ENCODE results near the gene FAM149B1. TPM values are rescaled to one million over a fixed set of nuclear protein-coding genes. Genes with fewer than 3 reads are reported as not detected.

FAM149B1 gene
- total RNA-seq, 1 experiment from 2014 or later = 31.5 TPM

- H3K4me2 ChIP-seq (ENCODE audit: low read depth, low read length, poor library complexity, severe bottlenecking) = no peak overlapping the region
- H3K9me3 ChIP-seq (ENCODE audit: low read length) = no peaks in the 10 kb centered on the region
- H3K4me3 ChIP-seq (ENCODE audit: low read length) = no peak overlapping the region
- no peak overlapping the region for H3K27ac ChIP-seq (ENCODE audit: low read length)
- H2AFZ ChIP-seq (ENCODE audit: low read length) = no peak overlapping the region
- H3K27me3 ChIP-seq (ENCODE audit: low read length) = no peaks in the 10 kb centered on the region
- no peaks in the 10 kb centered on the region for H3K4me1 ChIP-seq (ENCODE audit: low read length)
- H3K9me2 ChIP-seq (replicated peaks; ENCODE audit: insufficient read depth, low read length) = no peaks in the 10 kb centered on the region
- H4K20me1 ChIP-seq (ENCODE audit: insufficient read depth, low read depth, low read length) = no peaks in the 10 kb centered on the region
- peaks cover 5% of the 10 kb centered on the region; the same call in 1 of the 2 replicates for H3K36me3 ChIP-seq (ENCODE audit: insufficient read depth, low read length)
- DNase-seq = no peak
- no peak overlapping the region for H3K9ac ChIP-seq (ENCODE audit: low read length)
- peaks cover 8% of the 10 kb centered on the region; the same call in 1 of the 2 replicates for H3K79me2 ChIP-seq (ENCODE audit: low read length)
These were observed 42.6 kb downstream of the FAM149B1 start for GRCh38 chr10:73210395-73211105.

GRCh38 chr10:73211106-73211811, 43.3 kb downstream of the FAM149B1 start:
- H3K9ac ChIP-seq (ENCODE audit: low read length) = no peak overlapping the region
- peaks cover 12% of the 10 kb centered on the region; the same call in 1 of the 2 replicates for H3K36me3 ChIP-seq (ENCODE audit: insufficient read depth, low read length)
- H3K4me2 ChIP-seq (ENCODE audit: low read depth, low read length, poor library complexity, severe bottlenecking) = no peak overlapping the region
- H3K4me3 ChIP-seq (ENCODE audit: low read length) = no peak overlapping the region
- no peaks in the 10 kb centered on the region for H3K4me1 ChIP-seq (ENCODE audit: low read length)
- H3K9me2 ChIP-seq (replicated peaks; ENCODE audit: insufficient read depth, low read length) = no peaks in the 10 kb centered on the region
- no peak for DNase-seq
- H3K27ac ChIP-seq (ENCODE audit: low read length) = no peak overlapping the region
- no peaks in the 10 kb centered on the region for H3K9me3 ChIP-seq (ENCODE audit: low read length)
- H3K27me3 ChIP-seq (ENCODE audit: low read length) = no peaks in the 10 kb centered on the region
- H3K79me2 ChIP-seq (ENCODE audit: low read length) = peaks cover 12% of the 10 kb centered on the region; the same call in 1 of the 2 replicates
- H4K20me1 ChIP-seq (ENCODE audit: insufficient read depth, low read depth, low read length) = no peaks in the 10 kb centered on the region
- no peak overlapping the region for H2AFZ ChIP-seq (ENCODE audit: low read length)

GRCh38 chr10:73215749-73216148, 47.8 kb downstream of the FAM149B1 start:
- Histone ChIP-seq H2AFZ (ENCODE audit: low read length) (no peak overlapping the region), H3K79me2 (ENCODE audit: low read length) (peaks cover 12% of the 10 kb centered on the region; the same call in 1 of the 2 replicates), H3K27ac (ENCODE audit: low read length) (no peak overlapping the region), H3K9me2 (replicated peaks; ENCODE audit: insufficient read depth, low read length) (no peaks in the 10 kb centered on the region), H3K4me2 (ENCODE audit: low read depth, low read length, poor library complexity, severe bottlenecking) (no peak overlapping the region), H4K20me1 (ENCODE audit: insufficient read depth, low read depth, low read length) (no peaks in the 10 kb centered on the region), H3K27me3 (ENCODE audit: low read length) (no peaks in the 10 kb centered on the region), H3K9ac (ENCODE audit: low read length) (no peak overlapping the region), H3K4me1 (ENCODE audit: low read length) (peaks cover 12% of the 10 kb centered on the region), H3K9me3 (ENCODE audit: low read length) (no peaks in the 10 kb centered on the region), H3K36me3 (ENCODE audit: insufficient read depth, low read length) (peaks cover 21% of the 10 kb centered on the region), H3K4me3 (ENCODE audit: low read length) (no peak overlapping the region)
- no peak for DNase-seq

GRCh38 chr10:73217628-73218027, 49.7 kb downstream of the FAM149B1 start:
- Histone ChIP-seq H3K4me3 (ENCODE audit: low read length) (no peak overlapping the region), H3K4me2 (ENCODE audit: low read depth, low read length, poor library complexity, severe bottlenecking) (no peak overlapping the region), H3K9me2 (replicated peaks; ENCODE audit: insufficient read depth, low read length) (no peaks in the 10 kb centered on the region), H3K27me3 (ENCODE audit: low read length) (no peaks in the 10 kb centered on the region), H3K36me3 (ENCODE audit: insufficient read depth, low read length) (peaks cover 21% of the 10 kb centered on the region), H3K4me1 (ENCODE audit: low read length) (peaks cover 12% of the 10 kb centered on the region), H3K79me2 (ENCODE audit: low read length) (peaks cover 12% of the 10 kb centered on the region; the same call in 1 of the 2 replicates), H3K9me3 (ENCODE audit: low read length) (no peaks in the 10 kb centered on the region), H4K20me1 (ENCODE audit: insufficient read depth, low read depth, low read length) (no peaks in the 10 kb centered on the region), H3K9ac (ENCODE audit: low read length) (no peak overlapping the region), H2AFZ (ENCODE audit: low read length) (no peak overlapping the region), H3K27ac (ENCODE audit: low read length) (no peak overlapping the region)
- no peak for DNase-seq

- Histone ChIP-seq H3K4me1 (ENCODE audit: low read length) (peaks cover 12% of the 10 kb centered on the region), H4K20me1 (ENCODE audit: insufficient read depth, low read depth, low read length) (no peaks in the 10 kb centered on the region), H2AFZ (ENCODE audit: low read length) (no peak overlapping the region), H3K9ac (ENCODE audit: low read length) (no peak overlapping the region), H3K4me2 (ENCODE audit: low read depth, low read length, poor library complexity, severe bottlenecking) (no peak overlapping the region), H3K27ac (ENCODE audit: low read length) (no peak overlapping the region), H3K4me3 (ENCODE audit: low read length) (no peak overlapping the region), H3K36me3 (ENCODE audit: insufficient read depth, low read length) (peaks cover 21% of the 10 kb centered on the region), H3K9me3 (ENCODE audit: low read length) (no peaks in the 10 kb centered on the region), H3K79me2 (ENCODE audit: low read length) (peaks cover 12% of the 10 kb centered on the region; the same call in 1 of the 2 replicates), H3K27me3 (ENCODE audit: low read length) (no peaks in the 10 kb centered on the region), H3K9me2 (replicated peaks; ENCODE audit: insufficient read depth, low read length) (no peaks in the 10 kb centered on the region)
- peak; percentile 82 for DNase-seq
These were observed 50.7 kb downstream of the FAM149B1 start for GRCh38 chr10:73218431-73219191.

GRCh38 chr10:73219384-73219783, 51.5 kb downstream of the FAM149B1 start:
- Histone ChIP-seq H2AFZ (ENCODE audit: low read length) (no peak overlapping the region), H3K9me3 (ENCODE audit: low read length) (no peaks in the 10 kb centered on the region)

GRCh38 chr10:73220989-73221388, 53.1 kb downstream of the FAM149B1 start:
- H3K4me3 ChIP-seq (ENCODE audit: low read length) = no peak overlapping the region
- H3K9me2 ChIP-seq (replicated peaks; ENCODE audit: insufficient read depth, low read length) = no peaks in the 10 kb centered on the region
- H2AFZ ChIP-seq (ENCODE audit: low read length) = no peak overlapping the region
- DNase-seq = no peak
- H3K27me3 ChIP-seq (ENCODE audit: low read length) = no peaks in the 10 kb centered on the region
- H3K4me1 ChIP-seq (ENCODE audit: low read length) = peaks cover 12% of the 10 kb centered on the region
- no peak overlapping the region for H3K9ac ChIP-seq (ENCODE audit: low read length)
- H3K36me3 ChIP-seq (ENCODE audit: insufficient read depth, low read length) = peaks cover 17% of the 10 kb centered on the region
- H3K9me3 ChIP-seq (ENCODE audit: low read length) = no peaks in the 10 kb centered on the region
- no peak overlapping the region for H3K4me2 ChIP-seq (ENCODE audit: low read depth, low read length, poor library complexity, severe bottlenecking)
- H4K20me1 ChIP-seq (ENCODE audit: insufficient read depth, low read depth, low read length) = no peaks in the 10 kb centered on the region
- H3K79me2 ChIP-seq (ENCODE audit: low read length) = 0 out of 2 replicates have a peak, but pooled peaks cover under 1% of the 10 kb centered on the region
- H3K27ac ChIP-seq (ENCODE audit: low read length) = no peak overlapping the region

More at GRCh38 chr10:73219384-73219783, 51.5 kb downstream of the FAM149B1 start:
- Histone ChIP-seq H3K4me3 (ENCODE audit: low read length) (no peak overlapping the region), H3K27ac (ENCODE audit: low read length) (no peak overlapping the region), H3K36me3 (ENCODE audit: insufficient read depth, low read length) (peaks cover 21% of the 10 kb centered on the region), H3K9ac (ENCODE audit: low read length) (no peak overlapping the region), H3K79me2 (ENCODE audit: low read length) (peaks cover 10% of the 10 kb centered on the region; the same call in 1 of the 2 replicates), H3K4me2 (ENCODE audit: low read depth, low read length, poor library complexity, severe bottlenecking) (no peak overlapping the region), H3K4me1 (ENCODE audit: low read length) (peaks cover 12% of the 10 kb centered on the region), H3K27me3 (ENCODE audit: low read length) (no peaks in the 10 kb centered on the region), H3K9me2 (replicated peaks; ENCODE audit: insufficient read depth, low read length) (no peaks in the 10 kb centered on the region), H4K20me1 (ENCODE audit: insufficient read depth, low read depth, low read length) (no peaks in the 10 kb centered on the region)
- no peak for DNase-seq

GRCh38 chr10:73225518-73225917, 57.6 kb downstream of the FAM149B1 start:
- H3K9me2 ChIP-seq (replicated peaks; ENCODE audit: insufficient read depth, low read length) = no peaks in the 10 kb centered on the region
- no peaks in the 10 kb centered on the region for H3K79me2 ChIP-seq (ENCODE audit: low read length)
- H2AFZ ChIP-seq (ENCODE audit: low read length) = no peak overlapping the region
- H3K4me1 ChIP-seq (ENCODE audit: low read length) = no peaks in the 10 kb centered on the region
- H3K4me3 ChIP-seq (ENCODE audit: low read length) = no peak overlapping the region
- H3K27me3 ChIP-seq (ENCODE audit: low read length) = no peaks in the 10 kb centered on the region
- no peaks in the 10 kb centered on the region for H4K20me1 ChIP-seq (ENCODE audit: insufficient read depth, low read depth, low read length)
- no peaks in the 10 kb centered on the region for H3K36me3 ChIP-seq (ENCODE audit: insufficient read depth, low read length)
- H3K9ac ChIP-seq (ENCODE audit: low read length) = no peak overlapping the region
- H3K27ac ChIP-seq (ENCODE audit: low read length) = no peak overlapping the region
- DNase-seq = no peak
- H3K4me2 ChIP-seq (ENCODE audit: low read depth, low read length, poor library complexity, severe bottlenecking) = no peak overlapping the region
- no peaks in the 10 kb centered on the region for H3K9me3 ChIP-seq (ENCODE audit: low read length)
